Inflammatory macrophage treated with lipopolysaccharide for 4 hours (primary cell): ENCODE results near the gene AGAP1.

Experiments used
- DNase-seq: peaks from one replicate; pipeline ENCODE4 v3.0.0-alpha.2; 2020

The AGAP1 gene

DNA sequence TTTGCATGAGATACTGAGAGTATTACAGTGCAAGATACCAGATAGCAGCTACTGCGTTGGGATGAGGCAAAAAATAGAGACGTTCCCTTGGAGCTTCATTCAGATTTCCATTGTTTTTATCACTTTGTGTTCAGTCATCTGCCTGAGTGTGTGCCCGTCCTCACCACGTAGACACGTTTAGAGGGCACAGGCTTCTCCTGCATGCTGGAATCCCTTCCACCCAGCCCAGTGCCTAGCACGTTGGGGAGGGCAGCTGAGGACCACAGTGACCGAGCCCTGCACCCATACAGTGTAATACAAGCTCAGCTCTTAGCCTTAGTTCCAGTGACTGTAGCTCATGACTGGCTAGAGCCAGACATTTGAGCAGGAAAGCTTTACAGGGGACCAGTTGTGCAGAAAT lies 539.6 kb downstream of the AGAP1 start:
- DNase-seq: no peak

- no peak for DNase-seq
Observed at GRCh38 chr2:236034974-236035373, 541.1 kb downstream of the AGAP1 start.

- DNase-seq: no peak
Observed at GRCh38 chr2:236036045-236036444, 542.2 kb downstream of the AGAP1 start.

DNA sequence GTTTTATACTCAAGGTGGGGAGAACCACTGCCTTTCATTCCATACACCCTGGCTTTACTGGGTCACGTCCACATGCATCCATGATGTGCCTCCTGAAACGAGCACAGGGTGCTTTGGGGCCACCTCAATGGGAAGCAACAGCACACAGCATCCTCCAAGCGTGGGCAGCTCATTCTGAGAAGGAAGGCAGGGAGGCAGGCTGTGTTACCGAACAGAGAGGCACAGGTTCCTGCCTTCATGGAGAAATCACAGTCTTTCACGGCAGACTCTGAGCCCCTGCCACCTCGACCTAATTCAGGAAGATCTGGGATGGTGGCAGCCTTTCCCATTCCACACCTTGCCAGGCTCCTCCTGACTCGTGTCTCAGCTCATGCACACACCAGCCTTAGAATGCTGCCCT lies 544.3 kb downstream of the AGAP1 start:
- no peak for DNase-seq

DNA sequence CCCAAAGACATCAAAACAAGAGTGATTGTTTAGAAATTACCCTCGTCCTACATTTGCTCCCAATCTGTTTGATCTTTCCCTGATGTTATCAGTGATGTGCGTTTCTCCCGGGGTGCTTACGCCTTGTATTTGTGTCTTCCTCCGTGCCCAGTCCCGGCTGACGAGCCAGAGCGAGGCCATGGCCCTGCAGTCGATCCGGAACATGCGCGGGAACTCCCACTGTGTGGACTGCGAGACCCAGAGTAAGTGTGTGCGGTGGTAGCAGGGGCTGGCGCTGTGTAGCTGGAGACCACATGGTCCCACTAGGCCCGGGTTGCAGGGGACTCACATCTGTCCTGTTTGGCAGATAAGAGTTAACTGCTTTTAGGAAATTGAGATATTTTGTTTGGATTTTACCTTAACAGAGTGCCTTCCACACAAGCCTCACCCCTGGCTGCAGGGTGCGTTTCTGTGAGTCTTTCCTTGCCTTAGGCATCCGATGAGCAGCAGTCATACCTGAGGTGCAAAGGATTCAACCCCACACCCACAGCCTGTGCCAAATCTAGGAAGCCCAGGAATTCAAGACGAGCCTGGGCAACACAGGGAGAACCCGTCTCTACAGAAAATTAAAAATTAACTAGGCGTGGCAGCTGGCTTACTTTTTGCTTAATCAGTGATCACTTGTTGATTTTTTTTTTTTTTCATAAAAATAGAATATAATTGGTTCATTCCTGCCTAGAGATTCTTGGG lies 546.9 kb downstream of the AGAP1 start:
- no peak for DNase-seq

DNA sequence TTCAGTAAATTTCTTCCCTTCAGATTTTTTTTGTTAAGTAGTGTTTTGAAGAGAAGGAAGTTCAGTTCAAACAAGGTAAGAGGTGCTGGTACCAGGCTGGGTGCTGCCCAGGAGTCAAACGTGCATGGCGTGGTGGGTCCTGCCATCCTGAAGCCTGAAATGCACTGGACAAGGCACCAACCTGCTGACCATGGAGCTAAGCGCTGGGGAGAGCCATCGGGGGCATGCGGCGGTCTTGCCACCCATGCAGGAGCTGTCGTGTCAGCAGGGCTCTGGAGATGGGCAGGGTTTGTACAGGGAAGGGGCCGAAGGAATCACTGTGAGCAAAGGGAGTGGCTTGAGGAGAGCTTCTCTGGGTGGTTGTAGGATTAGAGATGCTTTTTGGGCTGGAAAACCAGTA lies 547.8 kb downstream of the AGAP1 start:
- DNase-seq: no peak

GRCh38 chr2:236042087-236042486 lies 548.2 kb downstream of the AGAP1 start:
- no peak for DNase-seq

DNA sequence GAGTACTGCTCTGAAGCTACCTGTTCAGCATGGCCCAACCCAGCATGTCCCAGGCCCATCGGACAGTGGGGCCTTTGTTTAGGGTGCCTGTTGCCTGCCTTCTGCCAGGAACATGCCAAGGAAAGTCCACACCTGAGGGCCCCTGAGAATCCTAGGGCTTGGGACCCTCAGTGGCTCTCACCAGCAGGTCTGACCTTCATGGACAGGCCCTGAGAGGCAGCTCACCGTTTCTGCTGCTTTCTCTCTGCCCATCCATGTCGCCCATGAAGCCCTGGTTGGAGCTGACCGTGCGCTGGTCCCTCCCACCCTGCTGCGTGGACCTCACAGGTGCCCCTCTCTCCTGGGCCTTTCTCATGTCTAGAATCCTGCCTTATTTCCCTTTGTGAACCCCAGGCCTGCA lies 550.3 kb downstream of the AGAP1 start:
- no peak for DNase-seq

- no peak for DNase-seq
Observed at GRCh38 chr2:236045251-236046235, 551.7 kb downstream of the AGAP1 start.

DNA sequence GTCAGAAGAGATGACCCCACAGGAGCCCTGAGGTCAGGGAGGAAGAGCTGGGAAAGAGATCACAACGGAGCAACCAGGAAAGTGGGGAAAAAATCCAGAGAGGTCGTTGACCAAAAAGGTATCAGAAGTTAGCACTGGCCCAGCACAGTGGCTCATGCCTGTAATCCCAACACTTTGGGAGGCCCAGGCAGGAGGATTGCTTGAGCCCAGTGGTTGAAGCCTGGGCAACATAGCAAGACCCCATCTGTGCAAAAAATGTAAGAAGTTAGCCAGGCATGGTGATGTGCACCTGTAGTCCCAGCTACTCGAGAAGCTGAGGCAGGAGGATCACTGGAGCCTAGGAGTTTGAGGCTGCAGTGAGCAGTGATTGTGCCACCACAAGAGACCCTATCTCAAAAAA lies 552.9 kb downstream of the AGAP1 start:
- no peak for DNase-seq

GRCh38 chr2:236047176-236047575 lies 553.3 kb downstream of the AGAP1 start:
- DNase-seq: no peak

DNA sequence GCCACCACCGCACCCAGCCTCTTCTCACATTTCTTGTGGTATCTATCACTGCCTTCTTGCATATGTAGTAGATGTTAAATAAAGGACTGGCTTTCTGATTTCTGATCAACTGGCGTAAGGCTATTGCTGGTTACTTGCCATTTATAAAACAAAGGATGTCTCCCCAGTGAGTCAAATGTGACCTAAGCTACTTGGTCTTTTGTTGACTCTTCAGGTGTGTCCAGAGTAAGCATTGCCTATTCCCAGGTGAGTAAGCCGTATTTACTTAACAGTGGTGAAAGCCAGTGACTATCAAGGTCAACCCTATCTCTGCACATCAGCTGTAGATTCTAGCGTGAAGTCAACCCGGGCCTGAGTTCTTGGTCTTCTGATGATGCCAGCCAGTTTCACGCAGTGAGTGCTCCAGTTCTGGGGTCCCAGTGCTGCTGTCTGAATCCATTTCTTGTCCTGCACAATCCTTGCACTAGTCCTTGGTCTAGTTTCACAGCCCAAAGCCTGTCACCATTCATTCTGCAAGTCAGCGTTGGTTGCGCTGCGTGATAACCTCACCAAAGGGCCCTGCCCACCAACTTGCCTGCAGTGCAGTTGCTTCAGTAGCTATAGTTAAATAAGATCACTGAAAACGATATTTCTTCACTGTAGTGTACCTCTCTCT lies 554.2 kb downstream of the AGAP1 start:
- DNase-seq: no peak

- no peak for DNase-seq
Observed at GRCh38 chr2:236049981-236050380, 556.1 kb downstream of the AGAP1 start.

DNA sequence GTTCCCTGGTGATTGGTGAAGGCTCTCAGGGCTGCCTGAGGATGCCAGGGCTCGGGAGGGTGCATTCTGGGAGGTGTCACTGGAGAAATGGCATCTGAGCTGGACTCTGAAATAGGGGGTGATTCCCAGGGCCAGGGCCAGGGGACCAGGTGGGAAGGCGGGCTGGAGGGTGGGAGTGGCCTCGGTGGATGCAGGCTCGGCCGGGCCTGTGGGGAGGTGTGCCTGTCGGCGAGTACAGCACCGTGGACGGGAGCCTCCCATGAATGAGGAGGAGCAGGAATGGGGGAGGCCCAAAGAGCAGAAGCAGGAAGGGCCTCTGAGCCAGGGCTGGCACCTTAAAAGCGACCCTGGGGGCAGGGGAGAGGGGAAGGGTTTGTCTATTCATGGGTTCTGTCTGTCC lies 557.5 kb downstream of the AGAP1 start:
- no peak for DNase-seq

DNA sequence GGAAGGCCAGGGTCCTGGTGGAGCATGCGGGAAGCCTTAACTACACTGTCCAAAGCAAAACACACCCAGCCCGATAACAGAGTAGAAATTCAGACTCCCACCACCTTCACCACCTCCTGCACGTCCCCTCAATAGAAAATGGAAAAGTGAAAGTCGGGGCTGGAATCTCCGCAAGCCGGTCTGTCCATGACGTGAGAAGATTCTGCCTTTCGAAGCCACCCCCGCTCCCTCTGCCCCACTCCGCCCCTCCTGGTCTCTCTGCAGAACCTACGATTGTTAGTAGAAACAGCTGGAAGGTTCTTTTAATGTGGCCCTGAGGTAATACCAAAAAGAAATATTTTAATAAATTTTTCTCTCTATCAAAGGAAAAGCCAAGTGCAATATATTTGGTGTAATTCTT lies 558.0 kb downstream of the AGAP1 start:
- DNase-seq: no peak

DNA sequence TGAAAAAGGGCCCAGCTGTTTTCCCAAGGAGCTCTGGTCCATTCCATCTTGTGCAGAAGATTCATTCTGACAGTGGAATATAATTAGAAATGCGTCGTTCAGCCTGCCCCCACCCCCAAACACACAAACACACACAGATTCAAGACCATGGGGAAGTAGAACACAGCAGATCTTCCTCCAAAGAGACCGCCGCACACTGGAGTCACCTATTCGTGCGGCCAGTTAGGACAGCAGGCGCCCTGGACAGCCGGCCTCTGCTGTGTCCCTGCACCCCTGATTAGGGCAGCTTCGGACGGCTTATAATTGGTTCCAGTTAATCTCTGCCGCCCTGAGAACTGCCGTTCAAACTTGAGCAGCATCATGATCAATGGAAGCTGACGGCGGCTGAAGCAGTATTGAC lies 558.4 kb downstream of the AGAP1 start:
- DNase-seq: no peak

GRCh38 chr2:236052926-236053821 lies 559.3 kb downstream of the AGAP1 start:
- no peak for DNase-seq

DNA sequence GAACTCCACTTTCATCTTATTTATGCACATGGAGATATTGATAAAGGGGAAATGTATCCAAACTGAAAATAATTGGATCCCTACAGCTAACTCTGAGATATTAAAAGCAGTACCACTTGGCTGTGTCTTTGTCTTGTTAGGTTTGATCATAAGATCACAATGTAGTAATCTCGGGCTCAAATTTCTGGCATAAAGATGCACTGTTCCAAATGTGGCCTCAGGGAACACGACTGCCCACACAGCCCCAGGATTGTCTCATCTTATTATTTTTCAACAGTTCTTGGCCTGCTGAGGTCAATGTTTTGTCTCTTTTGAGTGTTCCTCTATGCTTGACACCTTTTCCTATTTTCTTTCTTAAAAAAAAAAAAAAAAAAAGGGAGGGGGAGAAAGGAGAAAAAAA lies 560.3 kb downstream of the AGAP1 start:
- no peak for DNase-seq

GRCh38 chr2:236054621-236055305 lies 560.9 kb downstream of the AGAP1 start:
- DNase-seq: no peak

- no peak for DNase-seq
Observed at GRCh38 chr2:236055471-236055870, 561.6 kb downstream of the AGAP1 start.

DNA sequence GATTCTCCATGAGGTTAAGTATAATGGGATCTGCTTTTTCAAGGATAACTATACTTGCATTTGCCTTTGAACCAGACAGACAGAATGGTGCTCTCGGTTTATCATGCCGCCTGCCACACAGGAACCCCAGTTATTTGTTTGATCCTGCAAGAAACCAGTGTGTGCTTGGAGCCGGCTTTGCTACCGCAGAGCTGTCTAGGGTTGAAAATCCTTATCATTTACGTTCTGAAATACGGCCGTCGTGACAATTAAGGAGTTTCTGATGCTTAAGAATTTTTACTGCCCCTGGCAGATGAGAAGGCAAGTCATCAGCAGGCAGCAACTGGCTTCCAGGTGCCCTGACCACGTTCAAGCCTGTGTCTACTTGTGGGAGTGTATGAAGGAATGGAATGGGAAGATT lies 562.3 kb downstream of the AGAP1 start:
- no peak for DNase-seq

GRCh38 chr2:236057375-236057774 lies 563.5 kb downstream of the AGAP1 start:
- no peak for DNase-seq
